CD8-positive, alpha-beta memory T cell (primary cell): ENCODE results near the gene CDK17. TPM values are rescaled to one million over a fixed set of nuclear protein-coding genes. Genes with fewer than 3 reads are reported as not detected.

ENCODE experiments used
- CTCF ChIA-PET: fragments of 350-600 bp; sonication (Branson Sonifier 250); formaldehyde crosslinking; loops from one replicate; lab custom pipeline; 2021; ENCODE audit warnings: antibody characterized with exemption; lab: Charles Lee
- POLR2A ChIA-PET: fragments of 350-600 bp; sonication (Branson Sonifier 250); formaldehyde crosslinking; loops from one replicate; lab custom pipeline; 2021; ENCODE audit warnings: antibody characterized with exemption; lab: Charles Lee
- DNase-seq, 5 donors: peaks; one replicate each; pipeline versions ENCODE4 v3.0.0 to v3.0.0-alpha.2; 2020 to 2022; ENCODE audit warnings: mixed read lengths in 1 of 5
- H3K27ac ChIP-seq: one replicate; pipeline ENCODE4 v1.7.0; 2013; ENCODE audit warnings: low read depth, mild to moderate bottlenecking, low read length, moderate library complexity
- H3K27me3 ChIP-seq: 2 replicates; pipeline ENCODE4 v1.7.0; 2013; ENCODE audit warnings: low read length, mild to moderate bottlenecking; ENCODE audit not compliant: insufficient read depth, poor library complexity, severe bottlenecking
- H3K36me3 ChIP-seq: 2 replicates; pipeline ENCODE4 v1.7.0; 2013; ENCODE audit warnings: mild to moderate bottlenecking, low read length, moderate library complexity; ENCODE audit not compliant: insufficient read depth
- H3K4me1 ChIP-seq: 2 replicates; pipeline ENCODE4 v1.7.0; 2013; ENCODE audit warnings: mild to moderate bottlenecking, low read length, moderate library complexity; ENCODE audit not compliant: insufficient read depth
- H3K4me3 ChIP-seq: 2 replicates; pipeline ENCODE4 v1.7.0; 2013; ENCODE audit warnings: mild to moderate bottlenecking, low read length
- H3K9me3 ChIP-seq: 2 replicates; pipeline ENCODE4 v1.7.0; 2013; ENCODE audit warnings: mild to moderate bottlenecking, low read length
- H3K27ac Mint-ChIP-seq, 8 donors: one replicate each; pipeline ENCODE4 v1.8.0; 2020 to 2021; ENCODE audit warnings: mixed read lengths in 8 of 8, mild to moderate bottlenecking in 6 of 8, inconsistent platforms in 3 of 8, moderate library complexity in 3 of 8
- H3K27me3 Mint-ChIP-seq, 2 donors: one replicate each; pipeline ENCODE4 v1.8.0; 2020 to 2021; ENCODE audit warnings: mixed read lengths in 2 of 2, mild to moderate bottlenecking in 1 of 2, moderate library complexity in 1 of 2
- H3K36me3 Mint-ChIP-seq, 3 donors: one replicate each; pipeline ENCODE4 v1.8.0; 2020 to 2021; ENCODE audit warnings: mixed read lengths in 3 of 3, inconsistent platforms in 1 of 3, mild to moderate bottlenecking in 1 of 3
- H3K4me1 Mint-ChIP-seq, 3 donors: one replicate each; pipeline ENCODE4 v1.8.0; 2020 to 2021; ENCODE audit warnings: mixed read lengths in 3 of 3, inconsistent platforms in 1 of 3, mild to moderate bottlenecking in 1 of 3
- H3K4me3 Mint-ChIP-seq, 7 donors: one replicate each; pipeline ENCODE4 v1.8.0; 2020 to 2021; ENCODE audit warnings: mixed read lengths in 7 of 7, mild to moderate bottlenecking in 6 of 7, moderate library complexity in 4 of 7, inconsistent platforms in 2 of 7
- H3K9me3 Mint-ChIP-seq, 5 donors: one replicate each; pipeline ENCODE4 v1.8.0; 2020 to 2022; ENCODE audit warnings: mixed read lengths in 5 of 5, mild to moderate bottlenecking in 3 of 5, moderate library complexity in 2 of 5, inconsistent platforms in 1 of 5
- polyA plus RNA-seq: library from polyadenylated mRNA; unstranded; fragments of 300-500 nt; fragmentation: Illumina TruSeq; gene quantifications from one replicate; pipeline ENCODE4 v1.2.3, GENCODE V29; 2021
- total RNA-seq, 2 experiments: library from RNA; stranded (reverse); gene quantifications; one replicate each; pipeline ENCODE4 v1.2.3, GENCODE V29; 2021

Gene CDK17
- total and polyA plus RNA-seq, 3 experiments from 2014 or later: 34.6 to 40.0 (median 36.0) TPM

DNA sequence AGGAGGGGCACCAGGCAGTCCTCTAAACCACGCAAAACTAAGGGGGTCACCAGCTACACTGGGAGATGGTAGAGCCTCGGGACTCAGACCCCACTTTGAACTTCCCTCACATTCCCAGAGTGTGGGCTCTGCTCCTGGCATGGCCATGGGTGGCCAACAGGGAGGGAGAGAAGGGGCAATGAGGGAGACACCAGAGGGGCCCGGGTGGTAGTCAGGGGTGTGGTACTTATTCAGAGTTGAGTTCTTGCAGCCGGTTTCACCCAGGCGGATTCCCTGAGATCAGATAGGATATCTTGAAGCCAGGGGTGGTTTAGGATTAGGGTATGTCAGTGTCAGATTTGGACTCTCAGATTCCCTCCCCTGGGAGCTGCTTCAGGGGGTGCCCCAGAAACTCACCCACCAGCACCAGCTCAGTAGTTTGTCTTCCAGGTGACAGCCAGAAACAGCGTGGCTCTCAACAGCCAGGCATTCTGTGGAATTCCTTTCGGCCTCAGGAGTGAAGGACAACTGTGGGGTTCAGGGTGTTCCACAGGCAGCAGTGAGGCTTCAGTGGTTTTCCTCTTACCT lies 150.0 kb downstream of the CDK17 start:
- no peaks in the 10 kb centered on the region for H3K9me3 Mint-ChIP-seq

DNA sequence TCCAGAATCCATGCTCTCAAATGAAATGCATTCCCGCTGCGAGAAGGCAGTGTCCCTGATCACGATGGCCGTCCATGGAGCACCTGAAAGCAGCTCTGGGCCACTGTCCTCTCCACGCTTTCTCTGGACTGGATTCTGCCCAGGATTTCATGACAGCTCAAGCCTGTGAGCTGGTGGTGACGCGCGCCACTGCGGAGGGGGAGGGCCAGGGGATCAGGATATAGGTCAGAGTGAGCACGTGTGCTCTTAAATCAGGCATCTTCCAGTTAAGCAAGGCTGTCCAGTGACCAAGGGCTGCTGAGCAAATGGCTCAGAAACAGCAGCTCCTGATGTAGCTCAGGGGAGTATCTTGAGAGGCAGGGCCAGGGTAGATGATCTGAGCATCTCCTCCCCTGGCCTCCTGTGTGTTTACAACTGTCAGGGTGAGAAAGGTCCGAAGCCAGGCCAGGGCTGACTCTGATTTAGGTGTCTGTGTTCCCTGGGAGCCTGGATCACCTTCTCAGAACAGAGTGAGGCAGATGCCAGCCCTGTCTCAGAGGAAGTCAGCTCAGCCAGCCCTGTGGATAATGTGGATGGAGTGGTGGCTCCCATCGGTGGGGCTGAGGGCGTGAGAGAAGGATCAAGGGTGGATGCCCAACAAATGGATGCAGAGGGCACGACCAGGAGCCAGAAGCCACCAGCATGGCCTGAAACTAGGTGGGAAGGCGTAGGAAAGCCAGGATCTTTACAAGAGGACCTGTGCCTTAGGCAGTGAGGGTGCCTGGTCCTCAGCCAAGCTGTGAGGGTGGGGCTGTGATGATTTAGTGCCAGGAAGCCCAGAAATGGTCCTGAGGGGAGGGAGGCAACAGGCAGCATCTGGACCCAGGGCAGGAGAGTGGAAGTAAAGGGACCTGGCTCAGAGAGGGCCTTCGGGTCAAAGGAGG lies 150.8 kb downstream of the CDK17 start:
- no peaks in the 10 kb centered on the region for H3K9me3 Mint-ChIP-seq
- ChIA-PET CTCF (interaction anchor here (1.6 kb wide), 1 partner anchor 34 kb away, joined by 5 read pairs; no protein-coding TSS in a partner anchor), POLR2A (no interaction called here)
- no peaks in the 10 kb centered on the region for H3K27me3 ChIP-seq
- peaks cover 28% of the 10 kb centered on the region for H3K36me3 ChIP-seq
- peaks cover 10 to 78% (median 38%) of the 10 kb centered on the region in 3 donors for H3K36me3 Mint-ChIP-seq
- no peak overlapping the region for H3K4me3 ChIP-seq
- DNase-seq: no peak
- peaks cover 34 to 60% (median 47%) of the 10 kb centered on the region in 3 donors for H3K4me1 Mint-ChIP-seq
- H3K4me1 ChIP-seq: no peaks in the 10 kb centered on the region
- no peaks in the 10 kb centered on the region for H3K27me3 Mint-ChIP-seq
- H3K4me3 Mint-ChIP-seq: peak overlapping the region in 4 of 7 donors; percentile 13 to 88 (median 42)
- no peak overlapping the region for H3K27ac ChIP-seq
- H3K27ac Mint-ChIP-seq: peak overlapping the region in 7 of 8 donors; percentile 64 to 95 (median 91)
- H3K9me3 ChIP-seq: no peaks in the 10 kb centered on the region

More for the DNA sequence above, 150.0 kb downstream of the CDK17 start:
- H3K27ac Mint-ChIP-seq: peak overlapping the region in 7 of 8 donors; percentile 64 to 95 (median 91)
- peaks cover 10 to 78% (median 41%) of the 10 kb centered on the region in 3 donors for H3K36me3 Mint-ChIP-seq
- DNase-seq: no peak
- Histone ChIP-seq H3K9me3 (no peaks in the 10 kb centered on the region), H3K4me3 (no peak overlapping the region), H3K27ac (no peak overlapping the region), H3K4me1 (no peaks in the 10 kb centered on the region), H3K27me3 (no peaks in the 10 kb centered on the region), H3K36me3 (peaks cover 28% of the 10 kb centered on the region)
- ChIA-PET POLR2A (no interaction called here), CTCF (interaction anchor here (1.6 kb wide), 1 partner anchor 35 kb away, joined by 5 read pairs; no protein-coding TSS in a partner anchor)
- peak overlapping the region in 3 of 7 donors; percentile 19 to 70 (median 26) for H3K4me3 Mint-ChIP-seq
- peaks cover 37 to 55% (median 44%) of the 10 kb centered on the region in 3 donors for H3K4me1 Mint-ChIP-seq
- H3K27me3 Mint-ChIP-seq: no peaks in the 10 kb centered on the region

DNA sequence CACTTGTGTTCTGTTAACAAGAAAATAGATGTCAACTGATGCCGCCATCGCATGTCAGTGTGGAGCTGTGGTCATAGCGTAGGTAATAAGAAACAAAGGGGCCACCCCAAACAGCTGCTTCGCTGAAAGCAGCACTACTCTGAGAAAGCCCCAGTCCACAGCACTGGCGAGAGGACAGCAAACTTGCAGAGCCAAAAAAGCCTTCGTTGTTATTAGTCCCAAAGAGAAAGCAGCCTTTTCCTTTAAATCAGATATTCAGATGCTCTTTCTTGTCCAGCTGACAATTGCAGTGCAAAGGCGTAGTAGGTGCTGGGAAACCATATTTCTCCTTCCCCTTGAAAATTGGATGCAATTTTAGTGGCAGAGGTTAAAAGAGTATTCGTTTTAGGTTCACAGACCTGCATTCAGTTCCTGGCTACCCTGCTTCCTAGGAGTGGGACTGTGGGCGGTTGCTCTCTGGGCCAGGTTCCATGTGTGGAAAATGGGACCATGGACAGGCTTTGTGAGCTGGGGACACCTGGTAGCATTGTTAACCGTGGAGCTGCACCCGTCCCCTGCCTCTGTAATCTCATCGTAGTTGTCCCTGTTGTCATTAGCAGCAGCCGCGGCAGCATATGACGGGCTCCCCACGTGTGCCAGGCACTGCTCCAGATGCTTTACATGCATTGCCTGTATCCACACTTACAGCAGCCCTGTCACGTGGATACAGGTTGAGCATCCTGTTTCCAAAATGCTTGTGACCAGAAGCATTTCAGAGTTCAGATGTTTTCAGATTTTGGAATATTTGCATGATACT lies 151.9 kb downstream of the CDK17 start:
- H3K36me3 Mint-ChIP-seq: peaks cover 10 to 76% (median 38%) of the 10 kb centered on the region in 3 donors

DNA sequence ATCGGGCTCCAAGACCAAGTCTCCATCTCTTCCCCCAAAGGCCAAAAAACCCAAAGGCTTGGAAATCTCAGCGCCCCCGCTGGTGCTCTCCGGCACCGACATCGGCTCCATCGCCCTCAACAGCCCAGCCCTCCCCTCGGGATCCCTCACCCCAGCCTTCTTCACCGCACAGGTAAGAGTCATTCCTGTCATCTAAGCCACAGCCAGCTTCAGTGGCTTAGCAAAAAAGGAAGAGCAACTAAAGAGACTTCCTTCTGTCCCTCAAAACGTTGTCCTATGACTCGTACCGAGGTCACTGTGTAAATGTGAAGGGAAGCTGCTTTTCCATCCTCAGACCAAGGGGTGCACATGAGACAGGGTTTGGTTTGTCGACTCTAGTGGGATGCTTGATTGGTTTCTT lies 152.7 kb downstream of the CDK17 start:
- Mint-ChIP-seq H3K36me3 (peaks cover 10 to 71% (median 40%) of the 10 kb centered on the region in 3 donors), H3K4me1 (peaks cover 40 to 63% (median 53%) of the 10 kb centered on the region in 3 donors), H3K27me3 (no peaks in the 10 kb centered on the region), H3K4me3 (no peak overlapping the region), H3K27ac (peak overlapping the region in 6 of 8 donors; percentile 21 to 82 (median 70)), H3K9me3 (no peaks in the 10 kb centered on the region)
- Histone ChIP-seq H3K27me3 (no peaks in the 10 kb centered on the region), H3K4me1 (peaks cover 6% of the 10 kb centered on the region), H3K9me3 (no peaks in the 10 kb centered on the region), H3K27ac (no peak overlapping the region), H3K36me3 (peaks cover 28% of the 10 kb centered on the region), H3K4me3 (no peak overlapping the region)
- ChIA-PET CTCF (no interaction called here), POLR2A (no interaction called here)
- no peak for DNase-seq

More for the DNA sequence above, 151.9 kb downstream of the CDK17 start:
- no peaks in the 10 kb centered on the region for H3K4me1 ChIP-seq
- Mint-ChIP-seq H3K27ac (peak overlapping the region in 6 of 8 donors; percentile 49 to 82 (median 74)), H3K27me3 (no peaks in the 10 kb centered on the region), H3K4me3 (no peak overlapping the region), H3K4me1 (peaks cover 32 to 58% (median 47%) of the 10 kb centered on the region in 3 donors), H3K9me3 (no peaks in the 10 kb centered on the region)
- ChIA-PET POLR2A (no interaction called here), CTCF (no interaction called here)
- H3K27me3 ChIP-seq: no peaks in the 10 kb centered on the region
- no peak overlapping the region for H3K27ac ChIP-seq
- peaks cover 28% of the 10 kb centered on the region for H3K36me3 ChIP-seq
- DNase-seq: no peak
- H3K4me3 ChIP-seq: no peak overlapping the region
- H3K9me3 ChIP-seq: no peaks in the 10 kb centered on the region

DNA sequence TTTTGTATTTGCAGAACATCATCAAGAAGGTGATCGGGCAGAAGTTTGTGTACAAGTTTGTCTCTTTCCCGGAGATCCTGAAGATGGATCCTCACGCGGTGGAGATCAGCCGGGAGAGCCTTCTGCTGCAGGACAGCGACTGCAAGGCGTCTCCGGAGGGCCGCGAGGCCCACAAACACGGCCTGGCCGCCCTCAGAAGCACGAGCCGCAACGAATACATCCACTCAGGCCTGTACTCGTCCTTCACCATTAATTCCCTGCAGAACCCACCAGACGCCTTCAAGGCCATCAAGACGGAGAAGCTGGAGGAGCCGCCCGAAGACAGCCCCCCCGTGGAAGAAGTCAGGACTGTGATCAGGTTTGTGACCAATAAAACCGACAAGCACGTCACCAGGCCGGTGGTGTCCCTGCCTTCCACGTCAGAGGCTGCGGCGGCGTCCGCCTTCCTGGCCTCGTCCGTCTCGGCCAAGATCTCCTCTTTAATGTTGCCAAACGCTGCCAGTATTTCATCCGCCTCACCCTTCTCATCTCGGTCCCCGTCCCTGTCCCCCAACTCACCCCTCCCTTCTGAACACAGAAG lies 153.2 kb downstream of the CDK17 start:
- ChIA-PET POLR2A (no interaction called here), CTCF (no interaction called here)
- peak overlapping the region in 6 of 8 donors; percentile 18 to 73 (median 46) for H3K27ac Mint-ChIP-seq
- peaks cover 5 to 66% (median 36%) of the 10 kb centered on the region in 3 donors for H3K36me3 Mint-ChIP-seq
- no peaks in the 10 kb centered on the region for H3K27me3 ChIP-seq
- H3K27ac ChIP-seq: no peak overlapping the region
- no peak overlapping the region for H3K4me3 Mint-ChIP-seq
- H3K27me3 Mint-ChIP-seq: no peaks in the 10 kb centered on the region
- no peak overlapping the region for H3K4me3 ChIP-seq
- DNase-seq: no peak
- no peaks in the 10 kb centered on the region for H3K9me3 ChIP-seq
- H3K36me3 ChIP-seq: peaks cover 28% of the 10 kb centered on the region
- no peaks in the 10 kb centered on the region for H3K9me3 Mint-ChIP-seq
- peaks cover 11% of the 10 kb centered on the region for H3K4me1 ChIP-seq
- H3K4me1 Mint-ChIP-seq: peaks cover 45 to 63% (median 54%) of the 10 kb centered on the region in 3 donors

DNA sequence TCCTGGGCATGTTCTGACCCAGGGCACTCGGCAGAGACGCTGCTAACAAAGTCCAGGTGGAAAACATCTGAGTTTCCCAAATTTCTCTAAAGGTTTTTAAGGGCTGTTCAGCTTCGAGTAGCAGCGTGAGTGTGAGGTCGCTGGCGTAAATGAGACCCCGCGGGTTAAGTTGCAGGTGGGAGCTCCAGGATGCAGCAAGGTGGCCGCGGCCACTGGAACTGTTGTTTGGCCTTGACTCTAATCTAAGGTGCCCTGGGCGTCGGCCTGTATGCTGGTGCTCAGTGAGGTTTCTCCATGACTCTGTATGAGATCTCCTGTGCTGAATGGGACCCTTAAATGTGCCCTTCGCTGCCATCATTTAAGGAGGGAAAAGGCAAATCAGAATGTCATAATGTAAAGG lies 155.4 kb downstream of the CDK17 start:
- H3K27me3 ChIP-seq: no peaks in the 10 kb centered on the region
- no peaks in the 10 kb centered on the region for H3K9me3 ChIP-seq
- H3K27ac Mint-ChIP-seq: peak overlapping the region in 5 of 8 donors; percentile 61 to 100 (median 91)
- no peak overlapping the region for H3K27ac ChIP-seq
- peaks cover 22% of the 10 kb centered on the region for H3K36me3 ChIP-seq
- H3K4me3 Mint-ChIP-seq: no peak overlapping the region
- H3K36me3 Mint-ChIP-seq: peaks cover 5 to 44% (median 25%) of the 10 kb centered on the region in 3 donors
- H3K9me3 Mint-ChIP-seq: no peaks in the 10 kb centered on the region
- peaks cover 28% of the 10 kb centered on the region for H3K4me1 ChIP-seq
- no peak for DNase-seq
- H3K4me3 ChIP-seq: no peak overlapping the region
- ChIA-PET POLR2A (interaction anchor here (1.0 kb wide), 1 partner anchor 9 kb away, joined by 3 read pairs; no protein-coding TSS in a partner anchor), CTCF (no interaction called here)
- H3K27me3 Mint-ChIP-seq: no peaks in the 10 kb centered on the region
- H3K4me1 Mint-ChIP-seq: peaks cover 49 to 63% (median 56%) of the 10 kb centered on the region in 3 donors

DNA sequence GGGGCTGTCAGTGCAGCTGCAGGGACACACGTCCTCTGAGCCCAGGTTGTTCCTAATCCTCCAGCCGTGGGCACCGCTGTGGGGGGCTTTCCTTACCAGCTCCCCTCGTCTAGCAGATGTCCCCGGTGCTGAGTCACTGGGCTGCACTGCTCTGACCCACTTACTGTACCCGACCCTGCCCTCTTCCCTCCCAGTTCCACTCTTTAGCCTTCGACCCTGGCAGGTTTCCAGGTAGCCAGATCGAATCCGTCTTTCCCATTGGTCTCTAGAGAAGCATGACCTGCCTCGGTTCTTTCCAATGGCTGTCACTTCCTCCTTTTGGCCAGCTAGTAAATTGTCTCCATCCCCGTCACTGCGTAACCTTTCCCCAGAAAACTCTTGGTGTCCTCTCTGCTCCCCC lies 157.6 kb downstream of the CDK17 start:
- H3K27me3 ChIP-seq: no peaks in the 10 kb centered on the region
- ChIA-PET POLR2A (interaction anchor here (1.1 kb wide), 1 partner anchor 158 kb away, joined by 5 read pairs; the partner anchor contains the start of gene CDK17), CTCF (interaction anchor here (1.0 to 2.0 kb wide), 3 partner anchors 27 to 158 kb away, joined by 3 to 5 read pairs (median 3); partner anchors contain the start of gene CDK17)
- Mint-ChIP-seq H3K4me1 (peaks cover 62 to 77% (median 69%) of the 10 kb centered on the region in 3 donors), H3K9me3 (peaks cover 0 to 2% (median 0%) of the 10 kb centered on the region in 5 donors), H3K4me3 (peak overlapping the region; percentile 4 to 94 (median 84)), H3K36me3 (peaks cover 5 to 22% (median 18%) of the 10 kb centered on the region in 3 donors), H3K27ac (peak overlapping the region; percentile 95 to 100 (median 100)), H3K27me3 (no peaks in the 10 kb centered on the region)
- H3K9me3 ChIP-seq: no peaks in the 10 kb centered on the region
- no peak overlapping the region for H3K4me3 ChIP-seq
- peaks cover 6% of the 10 kb centered on the region for H3K36me3 ChIP-seq
- peak overlapping the region; percentile 76 for H3K27ac ChIP-seq
- DNase-seq: peak in 4 of 5 donors; percentile 20 to 61 (median 47)
- H3K4me1 ChIP-seq: peaks cover 41% of the 10 kb centered on the region
